Coronary artery (tissue), 2 donors: ENCODE results near the gene KCNAB2.

Experiments
- DNase-seq: peaks from one replicate; pipeline ENCODE4 v3.0.0-alpha.2; 2017; ENCODE audit warnings: low spot score
- H3K27ac ChIP-seq, 2 donors: fragments of 200-600 bp; sonication (generic); one replicate each; pipeline ENCODE4 v1.5.1; 2016 to 2019
- H3K4me3 ChIP-seq: fragments of 200-600 bp; sonication (generic); 2 replicates; pipeline ENCODE4 v1.5.1; 2016; ENCODE audit warnings: mild to moderate bottlenecking, moderate library complexity
- TF ChIP-seq, protein P1 (sequence below): fragments of 200-600 bp; sonication (generic); IDR thresholded peaks from one replicate; pipeline ENCODE4 v1.5.1; 2019; ENCODE audit warnings: antibody characterized with exemption

KCNAB2 gene

GRCh38 chr1:6082430-6082971, 36.8 kb downstream of the KCNAB2 start:
- TF ChIP-seq, protein P1, sequence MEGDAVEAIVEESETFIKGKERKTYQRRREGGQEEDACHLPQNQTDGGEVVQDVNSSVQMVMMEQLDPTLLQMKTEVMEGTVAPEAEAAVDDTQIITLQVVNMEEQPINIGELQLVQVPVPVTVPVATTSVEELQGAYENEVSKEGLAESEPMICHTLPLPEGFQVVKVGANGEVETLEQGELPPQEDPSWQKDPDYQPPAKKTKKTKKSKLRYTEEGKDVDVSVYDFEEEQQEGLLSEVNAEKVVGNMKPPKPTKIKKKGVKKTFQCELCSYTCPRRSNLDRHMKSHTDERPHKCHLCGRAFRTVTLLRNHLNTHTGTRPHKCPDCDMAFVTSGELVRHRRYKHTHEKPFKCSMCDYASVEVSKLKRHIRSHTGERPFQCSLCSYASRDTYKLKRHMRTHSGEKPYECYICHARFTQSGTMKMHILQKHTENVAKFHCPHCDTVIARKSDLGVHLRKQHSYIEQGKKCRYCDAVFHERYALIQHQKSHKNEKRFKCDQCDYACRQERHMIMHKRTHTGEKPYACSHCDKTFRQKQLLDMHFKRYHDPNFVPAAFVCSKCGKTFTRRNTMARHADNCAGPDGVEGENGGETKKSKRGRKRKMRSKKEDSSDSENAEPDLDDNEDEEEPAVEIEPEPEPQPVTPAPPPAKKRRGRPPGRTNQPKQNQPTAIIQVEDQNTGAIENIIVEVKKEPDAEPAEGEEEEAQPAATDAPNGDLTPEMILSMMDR: no peak
- Histone ChIP-seq H3K27ac (no peak overlapping the region), H3K4me3 (no peak overlapping the region)
- DNase-seq: no peak

DNA sequence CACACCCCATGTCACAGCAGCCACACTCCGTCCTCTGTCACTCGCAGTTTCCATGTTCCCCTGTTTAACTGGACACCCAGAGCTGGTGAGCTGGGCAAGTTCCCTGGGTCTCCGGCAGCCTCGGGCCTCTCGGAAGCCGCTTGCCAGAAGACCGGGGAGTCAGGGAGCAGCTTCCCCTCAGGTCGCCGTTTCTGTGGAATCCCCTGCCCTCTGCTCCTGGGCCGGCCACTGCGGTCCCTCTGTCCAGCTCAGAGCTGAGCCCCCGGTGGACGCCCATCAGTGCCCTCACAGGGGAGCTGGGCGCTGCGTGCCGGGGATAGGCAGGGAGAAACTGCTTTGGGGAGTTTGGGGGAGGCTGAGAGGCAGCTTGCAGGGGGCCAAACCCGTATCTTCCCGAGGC, 37.7 kb downstream of the KCNAB2 start:
- no peak for DNase-seq
- TF ChIP-seq, protein P1: no peak
- peak overlapping the region in 1 of 2 donors; percentile 13 for H3K27ac ChIP-seq
- no peak overlapping the region for H3K4me3 ChIP-seq

- no peak for DNase-seq
- TF ChIP-seq, protein P1: no peak
- peak overlapping the region in 1 of 2 donors; percentile 13 for H3K27ac ChIP-seq
- H3K4me3 ChIP-seq: no peak overlapping the region
Observed at GRCh38 chr1:6083801-6084446, 38.2 kb downstream of the KCNAB2 start.

DNA sequence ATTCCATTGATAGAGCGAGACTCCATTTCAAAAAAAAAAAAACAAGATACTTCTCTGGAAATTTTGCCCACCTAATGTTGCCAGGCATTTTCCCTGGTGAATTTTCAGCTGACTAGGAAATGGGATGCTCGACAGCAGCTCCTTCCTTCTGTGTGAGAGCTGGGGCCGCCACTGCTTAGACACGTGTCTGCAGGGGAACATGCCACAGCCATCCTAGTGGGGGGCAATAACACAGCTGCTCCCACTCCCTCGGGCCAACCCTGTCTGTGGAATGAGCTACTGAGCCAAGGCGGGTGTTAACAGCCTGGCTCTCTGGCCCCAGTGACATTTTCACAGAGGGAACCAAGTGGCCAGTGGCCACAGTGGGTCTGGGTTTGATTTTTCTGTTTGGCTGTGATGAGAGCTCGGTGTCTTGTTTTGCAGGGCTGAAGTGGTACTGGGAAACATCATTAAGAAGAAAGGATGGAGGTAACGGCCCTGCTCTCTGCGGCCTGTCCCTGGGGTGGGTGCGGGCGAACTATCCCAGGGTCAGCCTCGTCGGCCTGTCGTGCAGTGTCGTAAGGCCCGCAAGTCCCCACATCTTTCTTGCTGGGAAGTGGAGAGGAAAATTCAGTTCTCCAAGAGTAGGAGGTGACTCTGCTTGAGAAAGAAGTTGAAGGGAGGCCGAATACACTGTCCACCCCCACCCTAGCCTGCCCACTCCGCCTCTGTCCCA, 39.2 kb downstream of the KCNAB2 start:
- no peak overlapping the region for H3K27ac ChIP-seq
- no peak overlapping the region for H3K4me3 ChIP-seq
- DNase-seq: no peak
- TF ChIP-seq, protein P1: no peak

DNA sequence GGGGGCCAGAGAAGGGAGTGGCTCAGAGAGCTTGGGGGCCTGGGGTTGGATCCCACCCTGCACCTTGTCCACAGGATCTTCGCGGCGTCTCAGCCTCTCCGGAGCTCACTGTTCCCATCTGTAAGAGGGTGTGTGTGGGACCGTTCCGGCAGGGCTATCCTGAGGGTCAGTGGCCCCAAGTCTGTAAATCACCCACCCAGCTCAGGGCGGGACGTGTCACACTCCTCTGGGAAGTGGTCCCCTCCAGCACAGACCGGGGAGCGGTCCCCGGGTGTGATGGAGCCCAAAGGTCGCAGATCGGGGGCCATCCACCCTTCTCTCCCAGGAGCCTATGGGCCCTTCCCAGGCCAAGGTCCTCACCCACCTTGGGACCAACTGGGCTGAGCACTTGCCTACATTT, 40.0 kb downstream of the KCNAB2 start:
- Histone ChIP-seq H3K4me3 (no peak overlapping the region), H3K27ac (no peak overlapping the region)
- no peak for DNase-seq
- TF ChIP-seq, protein P1: no peak

GRCh38 chr1:6086358-6086757, 40.7 kb downstream of the KCNAB2 start:
- TF ChIP-seq, protein P1: no peak
- no peak overlapping the region for H3K27ac ChIP-seq
- H3K4me3 ChIP-seq: no peak overlapping the region
- no peak for DNase-seq
